OCI-M1 (cell line): Measurements from ENCODE around the gene CNPY2.
"Not testable (repeated sequence)": the region's sequence is repeated elsewhere in the genome, so short reads cannot be mapped to it uniquely, and the experiment has no call there.

ENCODE experiments used
- DNase-seq: peaks from one replicate; lab custom pipeline; 2025; lab: John Stamatoyannopoulos, UW

CNPY2 gene

GRCh38 chr12:56315622-56316473 lies at the start of gene CNPY2:
Gene CNPY2, minus strand, starts transcription at chr12:56315988. Its CDS starts 771 bp downstream, at chr12:56315217.
- peak; percentile 96 for DNase-seq

DNA sequence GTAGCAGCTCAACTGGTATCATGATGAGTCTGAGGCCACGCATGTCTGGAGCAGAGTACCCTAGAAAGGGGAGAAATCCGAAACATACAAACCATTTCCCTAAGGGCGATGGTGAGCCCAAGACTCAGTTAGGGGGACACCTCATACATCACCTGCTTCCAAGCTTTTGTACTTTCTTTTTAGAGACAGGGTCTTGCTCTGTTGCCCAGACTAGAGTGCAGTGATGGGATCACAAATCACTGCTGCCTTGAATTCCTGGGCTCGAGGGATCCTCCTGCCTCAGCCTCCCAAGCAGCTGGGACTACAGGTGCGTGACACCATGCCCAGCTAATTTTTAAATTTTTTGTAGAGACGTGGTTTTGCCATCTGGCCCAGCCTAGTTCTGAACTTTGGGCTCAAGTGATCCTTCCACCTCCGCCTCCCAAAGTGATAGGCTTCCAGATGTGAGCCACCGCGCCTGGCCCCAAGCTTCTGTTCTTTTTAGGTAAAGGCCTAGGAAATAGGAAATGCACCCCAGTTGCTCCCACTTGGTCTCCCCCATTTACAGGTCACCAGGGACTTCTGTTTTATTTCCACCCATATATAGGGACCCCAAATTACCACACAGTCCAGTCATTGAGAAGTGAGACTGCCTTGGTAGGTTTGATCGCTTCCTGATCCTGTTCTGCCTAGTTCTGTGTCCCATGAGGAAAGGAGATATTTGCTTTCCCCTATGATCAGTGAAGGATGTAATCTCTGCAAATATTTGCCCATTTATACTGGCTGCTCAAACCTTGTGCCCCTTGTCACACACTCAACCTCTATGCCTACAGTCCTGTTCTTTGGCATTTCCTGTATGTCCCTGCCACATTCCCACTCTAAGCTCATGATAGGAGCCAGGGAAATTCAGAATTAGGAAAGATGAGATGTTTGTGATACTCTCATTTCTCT lies 46.6 kb upstream of the CNPY2 start, which contains the start of gene APOF:
APOF (minus strand) TSS at position 728 of the 930 bp plus-strand sequence; CDS start at position 616, 112 bp downstream.
- DNase-seq, result no peak

GRCh38 chr12:56361487-56362129 lies 45.8 kb upstream of the CNPY2 start:
- no peak for DNase-seq

- peak; percentile 100 for DNase-seq
Observed at GRCh38 chr12:56359851-56360767, 44.3 kb upstream of the CNPY2 start, which contains the start of gene STAT2. Gene STAT2, minus strand, starts transcription at chr12:56360107. Its CDS starts 3,536 bp downstream, at chr12:56356571.

DNA sequence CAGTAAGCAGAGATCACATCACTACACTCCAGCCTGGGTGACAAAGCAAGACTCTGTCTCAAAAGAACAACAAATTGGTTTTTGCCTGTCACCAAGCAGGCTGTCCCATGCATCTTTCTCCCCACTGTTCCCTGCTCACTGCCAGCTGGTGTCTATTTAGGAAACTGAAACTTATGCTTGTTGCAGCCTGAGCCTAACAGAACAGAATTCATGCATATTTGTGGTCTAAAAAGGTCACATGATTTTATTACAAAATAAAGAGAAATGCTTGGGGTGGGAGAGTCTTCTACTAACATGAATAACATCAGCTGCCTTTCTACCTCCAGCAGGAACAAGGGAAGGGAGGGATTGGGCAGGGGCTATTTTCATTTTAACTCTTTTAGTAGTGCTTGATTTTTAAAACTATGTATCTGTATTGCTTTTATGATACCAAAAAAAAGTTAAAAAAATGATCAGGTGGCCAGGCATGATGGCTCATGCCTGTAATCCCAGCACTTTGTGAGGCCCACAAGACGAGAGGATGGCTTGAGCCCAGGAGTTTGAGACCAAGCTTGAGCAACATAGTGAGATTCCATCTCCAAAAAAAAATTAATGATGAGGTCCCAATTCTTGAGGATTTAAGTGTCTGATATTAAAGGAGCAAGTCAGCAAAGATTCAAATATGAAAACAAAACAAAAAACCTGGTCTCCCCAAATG lies 43.2 kb upstream of the CNPY2 start:
- DNase-seq, result peak; percentile 63

- no peak for DNase-seq
Observed at GRCh38 chr12:56351325-56351724, 35.5 kb upstream of the CNPY2 start.

DNA sequence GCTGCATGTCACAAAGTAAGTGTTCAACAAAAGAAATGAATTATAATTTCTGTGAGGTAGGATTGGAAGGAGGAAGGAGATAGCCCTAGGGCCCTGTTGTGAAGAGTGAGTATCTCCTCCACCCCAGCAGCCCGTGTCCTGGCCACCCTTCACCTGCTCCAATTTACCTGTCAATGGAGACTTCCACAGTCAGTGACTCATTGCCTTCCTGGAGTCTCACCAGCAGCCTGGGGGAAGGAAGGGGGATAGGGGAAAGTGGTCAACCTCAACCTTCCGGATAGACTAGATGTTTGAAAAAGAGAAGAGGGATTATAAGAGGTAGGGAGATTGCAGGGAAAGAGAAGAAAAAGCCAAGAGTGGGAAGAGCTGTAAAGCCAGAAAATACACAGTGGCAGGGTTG lies 34.9 kb upstream of the CNPY2 start:
- no peak for DNase-seq

DNA sequence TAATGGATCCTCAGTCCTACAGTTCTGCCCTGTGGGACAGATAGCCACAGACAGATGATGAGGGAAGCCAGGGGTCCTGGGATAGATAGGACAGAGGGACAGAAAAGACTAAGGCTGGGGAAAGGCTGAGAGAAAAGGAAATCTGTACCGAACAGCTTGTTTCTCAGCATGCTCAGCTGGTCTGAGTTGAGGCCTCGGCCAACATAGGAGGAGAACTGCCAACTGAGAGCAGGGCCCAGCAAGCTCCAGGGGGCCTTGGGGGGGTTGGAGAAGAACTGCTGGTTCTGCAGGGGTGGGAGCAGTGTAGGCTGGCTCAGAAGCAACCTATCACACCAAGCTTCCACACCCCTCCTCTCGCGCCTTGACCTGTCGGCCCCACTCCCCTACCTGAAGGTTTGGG lies 33.0 kb upstream of the CNPY2 start:
- DNase-seq, result no peak

- DNase-seq, result not testable (repeated sequence)
Observed at GRCh38 chr12:56347255-56347654, 31.5 kb upstream of the CNPY2 start.

DNA sequence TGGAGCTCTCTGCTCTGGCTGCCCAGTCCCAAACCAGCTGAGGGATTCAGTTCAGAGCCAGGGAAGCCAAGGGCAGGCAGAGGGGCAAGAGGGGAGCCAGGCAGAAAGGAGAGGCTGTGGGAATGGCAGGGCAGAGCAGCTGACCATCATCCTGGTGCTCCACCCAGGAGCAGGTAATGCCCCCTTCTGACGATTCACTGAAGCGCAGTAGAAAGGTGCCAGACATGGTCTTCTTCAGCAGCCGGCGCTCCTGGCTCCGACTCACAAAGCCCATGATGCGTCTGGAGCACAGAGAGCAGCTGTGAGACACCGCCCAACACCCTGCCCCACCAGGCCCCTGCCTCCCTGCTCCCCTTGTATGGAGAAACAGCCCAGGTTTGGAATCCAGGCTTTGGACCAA lies 30.9 kb upstream of the CNPY2 start:
- DNase-seq, result no peak

- not testable (repeated sequence) for DNase-seq
Observed at GRCh38 chr12:56342290-56342689, 26.5 kb upstream of the CNPY2 start.

- no peak for DNase-seq
Observed at GRCh38 chr12:56341616-56342015, 25.8 kb upstream of the CNPY2 start.

DNA sequence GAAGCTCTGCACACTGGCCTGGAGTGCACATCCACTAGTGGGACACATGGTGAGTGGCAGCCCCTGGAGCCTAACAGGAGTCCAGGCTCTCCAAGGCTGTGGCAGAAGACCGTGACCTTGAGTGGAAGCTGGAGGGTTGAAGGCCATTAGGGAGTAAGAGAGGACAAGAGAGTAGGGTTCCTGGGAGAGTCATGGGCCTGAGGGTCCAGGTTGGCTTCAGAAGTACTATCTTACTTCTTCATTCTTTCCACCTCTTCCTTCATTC lies 23.3 kb upstream of the CNPY2 start:
- DNase-seq, result no peak

- no peak for DNase-seq
Observed at GRCh38 chr12:56338308-56339157, 22.7 kb upstream of the CNPY2 start, which contains the start of gene IL23A. Gene IL23A, plus strand, starts transcription at chr12:56338884. Its CDS starts 161 bp downstream, at chr12:56339045.

GRCh38 chr12:56337753-56338251 lies 22.0 kb upstream of the CNPY2 start:
- peak; percentile 29 for DNase-seq

DNA sequence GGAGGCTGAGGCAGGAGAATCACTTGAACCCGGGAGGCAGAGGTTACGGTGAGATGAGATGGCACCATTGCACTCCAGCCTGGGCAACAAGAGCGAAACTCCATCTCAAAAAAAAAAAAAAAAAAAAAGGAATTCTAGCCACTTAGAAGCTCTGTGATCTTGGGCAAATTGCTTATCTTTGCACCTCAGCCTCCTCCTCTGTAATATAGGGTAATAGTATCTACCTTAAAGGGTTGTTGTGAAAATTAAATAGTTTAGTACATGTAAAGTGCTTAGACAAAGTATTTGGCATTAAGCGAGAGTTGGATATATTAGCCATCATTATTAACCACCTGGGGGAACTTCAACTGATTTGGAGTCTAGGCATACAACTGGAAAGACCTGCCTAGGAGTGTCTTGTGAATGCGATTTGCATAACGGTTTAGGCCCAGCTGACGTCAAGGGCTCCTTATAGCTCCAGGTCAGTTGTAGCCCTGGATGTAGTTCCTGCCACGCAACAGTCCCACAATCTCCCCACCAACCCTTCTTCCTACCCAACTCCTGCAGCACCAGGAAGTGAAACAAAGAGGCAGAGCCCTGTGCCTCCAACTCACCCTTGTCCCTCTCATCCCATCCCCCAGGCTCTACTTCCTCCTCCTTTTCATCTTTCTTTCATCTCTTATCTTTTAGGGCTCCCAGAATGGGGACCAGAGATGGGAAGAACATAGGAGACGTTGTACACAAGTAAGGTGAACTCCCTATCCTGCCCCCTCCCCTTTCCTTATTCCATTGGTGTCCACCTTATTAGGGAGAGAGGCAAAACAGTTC lies 20.8 kb upstream of the CNPY2 start:
- peak; percentile 68 for DNase-seq

- DNase-seq, result not testable (repeated sequence)
Observed at GRCh38 chr12:56335527-56335926, 19.7 kb upstream of the CNPY2 start.

DNA sequence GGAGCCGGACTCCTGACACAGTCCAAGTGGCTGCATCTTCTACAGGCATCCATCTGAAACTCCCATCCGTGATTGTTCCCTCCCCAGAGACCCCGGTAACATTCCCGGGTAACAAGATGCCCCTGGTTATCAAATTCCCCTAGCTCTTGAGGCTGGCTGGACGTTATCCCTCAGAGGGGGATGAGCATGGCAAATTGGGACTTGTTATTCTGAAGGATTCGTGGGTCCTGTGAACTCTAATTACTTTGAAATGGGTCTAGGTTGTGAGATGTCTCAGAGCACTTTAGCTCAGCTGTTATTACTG lies 18.7 kb upstream of the CNPY2 start:
- no peak for DNase-seq
